ENCODE data around the gene EXOC6.

GRCh38 chr10:92894081-92894655 is 45.8 kb downstream of the EXOC6 start:
- TF ChIP-seq CTCF (IDR thresholded peaks at IDR 0.05 in 8 of 11, conservative IDR thresholded peaks at IDR 0.05 in 3 of 11) (no peak), POLR2A (IDR thresholded peaks at IDR 0.05) (no peak)
